Measurements from ENCODE around the gene UBAC1. TPM values are rescaled to one million over a fixed set of nuclear protein-coding genes. Genes with fewer than 3 reads are reported as not detected.
"Not testable (repeated sequence)": the region's sequence is repeated elsewhere in the genome, so short reads cannot be mapped to it uniquely, and the experiment has no call there.

UBAC1 gene
- polyA plus RNA-seq, 4 donors, result 28.4 to 38.1 (median 34.6) TPM

- DNase-seq (ENCODE audit: low read depth in 4 of 4, low spot score in 2 of 4), result no peak
These were observed 18.5 kb upstream of the UBAC1 start for GRCh38 chr9:135979547-135980166.

- DNase-seq (ENCODE audit: low read depth in 4 of 4, low spot score in 2 of 4), result no peak
These were observed 17.7 kb upstream of the UBAC1 start for GRCh38 chr9:135978642-135979546.

- DNase-seq (ENCODE audit: low read depth in 4 of 4, low spot score in 2 of 4), result no peak
These were observed 15.8 kb upstream of the UBAC1 start for GRCh38 chr9:135976944-135977343.

- DNase-seq (ENCODE audit: low read depth in 4 of 4, low spot score in 2 of 4), result no peak
These were observed 15.4 kb upstream of the UBAC1 start for GRCh38 chr9:135976531-135976930.

- no peak for DNase-seq (ENCODE audit: low read depth in 4 of 4, low spot score in 2 of 4)
These were observed 14.7 kb upstream of the UBAC1 start for GRCh38 chr9:135975834-135976233.

- no peak for DNase-seq (ENCODE audit: low read depth in 4 of 4, low spot score in 2 of 4)
These were observed 13.0 kb upstream of the UBAC1 start for GRCh38 chr9:135974220-135974573.

GRCh38 chr9:135973277-135974219, 12.4 kb upstream of the UBAC1 start:
- no peak for DNase-seq (ENCODE audit: low read depth in 4 of 4, low spot score in 2 of 4)

- peak in 2 of 4 donors; percentile 67 to 78 for DNase-seq (ENCODE audit: low read depth in 4 of 4, low spot score in 2 of 4)
These were observed 10.7 kb upstream of the UBAC1 start for GRCh38 chr9:135971892-135972291.

GRCh38 chr9:135971111-135971766, 10.1 kb upstream of the UBAC1 start:
- DNase-seq (ENCODE audit: low read depth in 4 of 4, low spot score in 2 of 4), result no peak

GRCh38 chr9:135970128-135970815, 9.1 kb upstream of the UBAC1 start:
- DNase-seq (ENCODE audit: low read depth in 4 of 4, low spot score in 2 of 4), result no peak

GRCh38 chr9:135969064-135969683, 8.0 kb upstream of the UBAC1 start:
- no peak for DNase-seq (ENCODE audit: low read depth in 4 of 4, low spot score in 2 of 4)

- DNase-seq (ENCODE audit: low read depth in 4 of 4, low spot score in 2 of 4), result no peak
These were observed 7.4 kb upstream of the UBAC1 start for GRCh38 chr9:135968601-135969000.

GRCh38 chr9:135968083-135968476, 6.9 kb upstream of the UBAC1 start:
- no peak for DNase-seq (ENCODE audit: low read depth in 4 of 4, low spot score in 2 of 4)

GRCh38 chr9:135966916-135967260, 5.7 kb upstream of the UBAC1 start:
- DNase-seq (ENCODE audit: low read depth in 4 of 4, low spot score in 2 of 4), result not testable (repeated sequence)

- no peak for DNase-seq (ENCODE audit: low read depth in 4 of 4, low spot score in 2 of 4)
These were observed 4.1 kb upstream of the UBAC1 start for GRCh38 chr9:135965124-135965756.

GRCh38 chr9:135963938-135964337, 2.8 kb upstream of the UBAC1 start:
- DNase-seq (ENCODE audit: low read depth in 4 of 4, low spot score in 2 of 4), result no peak

GRCh38 chr9:135963338-135963737, 2.2 kb upstream of the UBAC1 start:
- DNase-seq (ENCODE audit: low read depth in 4 of 4, low spot score in 2 of 4), result no peak

- no peak for DNase-seq (ENCODE audit: low read depth in 4 of 4, low spot score in 2 of 4)
These were observed 1.6 kb upstream of the UBAC1 start for GRCh38 chr9:135962696-135963307.
